Measurements from ENCODE around the gene XIRP1.

DNA sequence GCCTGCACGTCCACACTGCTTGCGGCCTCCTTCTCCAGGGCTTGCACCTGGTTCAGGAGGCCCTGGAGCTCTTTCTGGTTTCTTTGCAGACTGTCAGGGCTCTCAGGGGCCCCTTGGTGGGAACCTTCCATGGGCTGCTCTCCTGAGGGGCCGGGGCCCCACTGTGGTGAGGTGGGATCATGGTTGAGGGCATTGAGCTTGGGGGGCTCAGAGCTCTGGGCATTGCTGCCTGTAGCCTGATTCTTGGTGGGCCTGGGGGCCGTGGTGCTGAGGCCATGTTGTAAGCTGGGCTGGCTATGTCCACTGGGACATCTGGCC, 7.5 kb downstream of the XIRP1 start:
- TF ChIP-seq CTCF (conservative IDR thresholded peaks at IDR 0.05; ENCODE audit: low read length): no peak
- no peak for TF ChIP-seq EZH2phosphoT487 (IDR thresholded peaks at IDR 0.05; ENCODE audit: borderline replicate concordance, low read depth, low read length)
